Liver (tissue), 9 donors: ENCODE results near the gene EEFSEC. TPM values are rescaled to one million over a fixed set of nuclear protein-coding genes. Genes with fewer than 3 reads are reported as not detected.

Source experiments
- DNase-seq: peaks from one replicate; pipeline ENCODE4 v3.0.0-alpha.2; 2017; ENCODE audit warnings: low spot score
- H3K27ac ChIP-seq, 2 donors: one replicate each; pipeline ENCODE4 v1.7.0; 2013; ENCODE audit warnings: inconsistent platforms in 2 of 2, low read length in 2 of 2, control low read depth in 1 of 2, low read depth in 1 of 2, mild to moderate bottlenecking in 1 of 2
- H3K27me3 ChIP-seq, 4 donors: one replicate each; pipeline versions ENCODE4 v1.6.1 to v1.7.0; 2013; ENCODE audit warnings: low read length in 3 of 4, inconsistent platforms in 1 of 4, mild to moderate bottlenecking in 1 of 4, moderate library complexity in 1 of 4; ENCODE audit not compliant: control insufficient read depth in 4 of 4, insufficient read depth in 4 of 4
- H3K36me3 ChIP-seq, 4 donors: one replicate each; pipeline versions ENCODE4 v1.6.1 to v1.7.0; 2013; ENCODE audit warnings: low read length in 3 of 4, mild to moderate bottlenecking in 3 of 4, low read depth in 1 of 4, moderate library complexity in 1 of 4; ENCODE audit not compliant: control insufficient read depth in 4 of 4, insufficient read depth in 3 of 4
- H3K4me1 ChIP-seq, 4 donors: one replicate each; pipeline versions ENCODE4 v1.6.1 to v1.7.0; 2013; ENCODE audit warnings: low read length in 3 of 4, mild to moderate bottlenecking in 3 of 4, moderate library complexity in 1 of 4; ENCODE audit not compliant: control insufficient read depth in 4 of 4, insufficient read depth in 4 of 4
- H3K4me3 ChIP-seq, 3 donors: one replicate each; pipeline versions ENCODE4 v1.6.1 to v1.7.0; 2013; ENCODE audit warnings: low read length in 3 of 3, control low read depth in 1 of 3, low read depth in 1 of 3, mild to moderate bottlenecking in 1 of 3
- H3K9ac ChIP-seq, 2 donors: one replicate each; pipeline ENCODE4 v1.7.0; 2013; ENCODE audit warnings: low read length in 2 of 2, mild to moderate bottlenecking in 2 of 2, moderate library complexity in 2 of 2, control low read depth in 1 of 2, low read depth in 1 of 2
- H3K9me3 ChIP-seq, 4 donors: one replicate each; pipeline versions ENCODE4 v1.6.1 to v1.7.0; 2013; ENCODE audit warnings: low read length in 3 of 4; ENCODE audit not compliant: control insufficient read depth in 4 of 4
- EGR1 ChIP-seq, 2 donors: IDR thresholded peaks; 2 replicates each; pipeline ENCODE4 v1.6.1; 2016 to 2018; ENCODE audit warnings: antibody characterized with exemption in 2 of 2, low read depth in 2 of 2
- FOXA1 ChIP-seq: IDR thresholded peaks from 2 replicates; pipeline ENCODE4 v1.6.1; 2016; ENCODE audit warnings: antibody characterized with exemption
- FOXA2 ChIP-seq: IDR thresholded peaks from 2 replicates; pipeline ENCODE4 v1.6.1; 2016; ENCODE audit warnings: antibody characterized with exemption
- GABPA ChIP-seq, 2 donors: IDR thresholded peaks in 1 of 2; conservative IDR thresholded peaks in 1 of 2; 2 replicates each; pipeline ENCODE4 v1.6.1; 2016; ENCODE audit warnings: antibody characterized with exemption in 2 of 2, mild to moderate bottlenecking in 1 of 2, moderate library complexity in 1 of 2
- HNF4A ChIP-seq, 2 donors: conservative IDR thresholded peaks; 2 replicates each; pipeline ENCODE4 v1.6.1; 2016; ENCODE audit warnings: antibody characterized with exemption in 2 of 2, mild to moderate bottlenecking in 2 of 2
- HNF4G ChIP-seq: IDR thresholded peaks from 2 replicates; pipeline ENCODE4 v1.6.1; 2016; ENCODE audit warnings: antibody characterized with exemption
- JUND ChIP-seq, 2 donors: IDR thresholded peaks; 2 replicates each; pipeline ENCODE4 v1.6.1; 2016; ENCODE audit warnings: antibody characterized with exemption in 2 of 2
- NR2F2 ChIP-seq: IDR thresholded peaks from 2 replicates; pipeline ENCODE4 v1.6.1; 2016; ENCODE audit warnings: antibody characterized with exemption
- RAD21 ChIP-seq, 2 donors: IDR thresholded peaks; 2 replicates each; pipeline ENCODE4 v1.6.1; 2016; ENCODE audit warnings: antibody characterized with exemption in 2 of 2, mild to moderate bottlenecking in 2 of 2
- RXRA ChIP-seq, 2 donors: IDR thresholded peaks; 2 replicates each; pipeline ENCODE4 v1.6.1; 2017 to 2018; ENCODE audit warnings: antibody characterized with exemption in 2 of 2, mild to moderate bottlenecking in 1 of 2
- SP1 ChIP-seq: IDR thresholded peaks from 2 replicates; pipeline ENCODE4 v1.6.1; 2018; ENCODE audit warnings: antibody characterized with exemption, mild to moderate bottlenecking
- TAF1 ChIP-seq: conservative IDR thresholded peaks from 2 replicates; pipeline ENCODE4 v1.6.1; 2016; ENCODE audit warnings: antibody characterized with exemption, mild to moderate bottlenecking
- YY1 ChIP-seq: IDR thresholded peaks from 2 replicates; pipeline ENCODE4 v1.6.1; 2016; ENCODE audit warnings: antibody characterized with exemption, mild to moderate bottlenecking
- WGBS: extraction: QIAGEN DNeasy Blood & Tissue Kit; methylation state at CpG from one replicate; pipeline ENCODE4 v1.1.7; 2013; 5-methylcytosine and 5-hydroxymethylcytosine counted together
- polyA plus RNA-seq, 2 donors: library from polyadenylated mRNA; stranded (reverse) in 1 of 2; unstranded in 1 of 2; fragments of 200-250 nt in 1 of 2; fragments of >200 nt in 1 of 2; fragmentation: Nextera tagmentation in 1 of 2; extraction: Ambion mirVana in 1 of 2; gene quantifications; one replicate each; pipeline versions ENCODE4 v1.2.1 to v1.2.3, GENCODE V29; 2013 to 2015
- total RNA-seq, 2 donors: library from RNA; depleted of rRNA; stranded (reverse); fragments of >200 nt; gene quantifications; one replicate each; pipeline ENCODE4 v1.2.3, GENCODE V29; 2014
- TF ChIP-seq, protein P1 (sequence below): fragments of 150-350 bp; IDR thresholded peaks from 2 replicates; pipeline ENCODE4 v1.5.1; 2017; ENCODE audit warnings: improper control_type of control experiment, low read depth, low read length; ENCODE audit not compliant: missing input control
- TF ChIP-seq, protein P2 (sequence below): IDR thresholded peaks from 2 replicates; pipeline ENCODE4 v1.6.1; 2016; ENCODE audit warnings: antibody characterized with exemption
- TF ChIP-seq, protein P3 (sequence below): IDR thresholded peaks from 2 replicates; pipeline ENCODE4 v1.6.1; 2016; ENCODE audit warnings: antibody characterized with exemption
- TF ChIP-seq, protein P4 (sequence below): IDR thresholded peaks from 2 replicates; pipeline ENCODE4 v1.6.1; 2016; ENCODE audit warnings: antibody characterized with exemption
- TF ChIP-seq, protein P5 (sequence below): IDR thresholded peaks from 2 replicates; pipeline ENCODE4 v1.6.1; 2016; ENCODE audit warnings: antibody characterized with exemption, mild to moderate bottlenecking
- donor health status: healthy.
- donor health status: healthy.
- donor health status: healthy.
- donor health status: healthy.
- donor health status: healthy.

The EEFSEC gene
- total and polyA plus RNA-seq, 4 donors: 8.4 to 13.1 (median 10.7) TPM

DNA sequence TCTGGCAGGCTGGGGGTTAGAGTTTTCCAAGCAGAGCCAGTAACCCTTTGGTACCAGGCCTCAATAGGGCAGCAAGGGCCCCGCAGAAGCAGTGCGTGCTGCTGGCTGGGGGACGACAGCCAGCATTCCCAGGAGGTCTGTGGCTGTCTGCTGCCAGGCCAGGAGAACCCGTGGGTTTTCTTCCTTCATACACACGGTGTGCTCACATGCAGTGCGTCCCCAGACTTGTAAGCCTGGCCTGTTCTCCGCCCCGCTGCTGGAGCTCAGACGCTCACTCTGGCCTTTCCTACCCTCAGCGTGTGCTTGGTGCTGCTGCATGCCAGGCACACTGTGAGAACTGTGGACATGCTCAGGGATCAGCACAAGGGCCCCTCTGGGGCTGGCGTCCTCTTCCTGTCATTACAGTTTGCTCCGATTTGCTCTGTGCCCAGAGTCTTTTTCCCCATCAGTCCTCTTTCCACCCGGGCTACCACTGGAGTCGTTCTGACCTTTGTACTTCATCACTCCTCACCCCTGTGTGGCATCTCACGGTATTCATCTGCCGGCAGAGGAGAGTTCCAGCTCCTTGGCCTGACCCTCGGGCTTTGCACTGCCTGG lies 163.9 kb downstream of the EEFSEC start:
- H3K27me3 ChIP-seq: no peaks in the 10 kb centered on the region
- no peaks in the 10 kb centered on the region for H3K9me3 ChIP-seq
- H3K27ac ChIP-seq: no peak overlapping the region
- TF ChIP-seq, protein P1, sequence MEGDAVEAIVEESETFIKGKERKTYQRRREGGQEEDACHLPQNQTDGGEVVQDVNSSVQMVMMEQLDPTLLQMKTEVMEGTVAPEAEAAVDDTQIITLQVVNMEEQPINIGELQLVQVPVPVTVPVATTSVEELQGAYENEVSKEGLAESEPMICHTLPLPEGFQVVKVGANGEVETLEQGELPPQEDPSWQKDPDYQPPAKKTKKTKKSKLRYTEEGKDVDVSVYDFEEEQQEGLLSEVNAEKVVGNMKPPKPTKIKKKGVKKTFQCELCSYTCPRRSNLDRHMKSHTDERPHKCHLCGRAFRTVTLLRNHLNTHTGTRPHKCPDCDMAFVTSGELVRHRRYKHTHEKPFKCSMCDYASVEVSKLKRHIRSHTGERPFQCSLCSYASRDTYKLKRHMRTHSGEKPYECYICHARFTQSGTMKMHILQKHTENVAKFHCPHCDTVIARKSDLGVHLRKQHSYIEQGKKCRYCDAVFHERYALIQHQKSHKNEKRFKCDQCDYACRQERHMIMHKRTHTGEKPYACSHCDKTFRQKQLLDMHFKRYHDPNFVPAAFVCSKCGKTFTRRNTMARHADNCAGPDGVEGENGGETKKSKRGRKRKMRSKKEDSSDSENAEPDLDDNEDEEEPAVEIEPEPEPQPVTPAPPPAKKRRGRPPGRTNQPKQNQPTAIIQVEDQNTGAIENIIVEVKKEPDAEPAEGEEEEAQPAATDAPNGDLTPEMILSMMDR: no peak
- no peak for TF ChIP-seq RAD21 (IDR thresholded peaks at IDR 0.05)
- no peak for TF ChIP-seq JUND (IDR thresholded peaks at IDR 0.05)
- H3K9ac ChIP-seq: no peak overlapping the region
- H3K4me3 ChIP-seq: no peak overlapping the region
- H3K36me3 ChIP-seq: no peaks in the 10 kb centered on the region
- WGBS: 90% methylated on average over 17 of the region's 17 CpGs
- DNase-seq: peak; percentile 28
- peaks cover 0 to 10% (median 2%) of the 10 kb centered on the region in 4 donors for H3K4me1 ChIP-seq

DNA sequence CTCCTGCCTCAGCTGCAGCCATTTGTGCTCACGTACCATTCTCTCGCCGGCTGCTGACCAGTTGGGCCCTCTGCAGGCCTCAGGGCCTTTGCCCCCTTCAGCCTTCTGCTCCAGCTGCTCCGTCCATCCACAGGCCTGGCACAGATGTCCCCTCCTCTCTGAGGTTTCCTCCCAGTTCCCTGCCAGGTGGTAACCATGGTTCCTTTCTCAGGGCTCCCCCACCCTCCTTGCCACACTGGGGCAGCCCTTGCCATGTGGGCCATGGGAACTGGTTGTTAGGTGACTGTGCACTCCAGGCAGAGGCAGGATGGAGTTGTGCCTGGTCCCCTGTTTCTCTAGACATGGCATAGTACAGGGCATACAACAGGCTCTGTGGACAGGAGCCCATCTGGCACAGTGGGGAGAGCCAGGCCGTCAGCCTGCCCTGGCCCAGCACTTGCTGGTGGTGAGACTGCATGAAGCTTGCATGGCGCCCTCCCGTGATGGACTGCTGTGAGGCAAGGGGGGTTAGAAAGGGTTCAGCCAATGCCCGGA lies 164.5 kb downstream of the EEFSEC start:
- no peak overlapping the region for H3K9ac ChIP-seq
- H3K4me1 ChIP-seq: peaks cover 0 to 13% (median 4%) of the 10 kb centered on the region in 4 donors
- H3K36me3 ChIP-seq: no peaks in the 10 kb centered on the region
- no peak for DNase-seq
- no peaks in the 10 kb centered on the region for H3K27me3 ChIP-seq
- TF ChIP-seq SP1: no peak
- TF ChIP-seq FOXA2: no peak
- TF ChIP-seq, protein P2, sequence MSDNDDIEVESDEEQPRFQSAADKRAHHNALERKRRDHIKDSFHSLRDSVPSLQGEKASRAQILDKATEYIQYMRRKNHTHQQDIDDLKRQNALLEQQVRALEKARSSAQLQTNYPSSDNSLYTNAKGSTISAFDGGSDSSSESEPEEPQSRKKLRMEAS: no peak
- TF ChIP-seq YY1: no peak
- TF ChIP-seq NR2F2: no peak
- no peak for TF ChIP-seq JUND (IDR thresholded peaks at IDR 0.05)
- no peak for TF ChIP-seq TAF1
- no peak for TF ChIP-seq EGR1 (IDR thresholded peaks at IDR 0.05; ENCODE audit: low read depth in 2 of 2)
- TF ChIP-seq, protein P3, sequence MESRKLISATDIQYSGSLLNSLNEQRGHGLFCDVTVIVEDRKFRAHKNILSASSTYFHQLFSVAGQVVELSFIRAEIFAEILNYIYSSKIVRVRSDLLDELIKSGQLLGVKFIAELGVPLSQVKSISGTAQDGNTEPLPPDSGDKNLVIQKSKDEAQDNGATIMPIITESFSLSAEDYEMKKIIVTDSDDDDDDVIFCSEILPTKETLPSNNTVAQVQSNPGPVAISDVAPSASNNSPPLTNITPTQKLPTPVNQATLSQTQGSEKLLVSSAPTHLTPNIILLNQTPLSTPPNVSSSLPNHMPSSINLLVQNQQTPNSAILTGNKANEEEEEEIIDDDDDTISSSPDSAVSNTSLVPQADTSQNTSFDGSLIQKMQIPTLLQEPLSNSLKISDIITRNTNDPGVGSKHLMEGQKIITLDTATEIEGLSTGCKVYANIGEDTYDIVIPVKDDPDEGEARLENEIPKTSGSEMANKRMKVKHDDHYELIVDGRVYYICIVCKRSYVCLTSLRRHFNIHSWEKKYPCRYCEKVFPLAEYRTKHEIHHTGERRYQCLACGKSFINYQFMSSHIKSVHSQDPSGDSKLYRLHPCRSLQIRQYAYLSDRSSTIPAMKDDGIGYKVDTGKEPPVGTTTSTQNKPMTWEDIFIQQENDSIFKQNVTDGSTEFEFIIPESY: no peak
- TF ChIP-seq, protein P4, sequence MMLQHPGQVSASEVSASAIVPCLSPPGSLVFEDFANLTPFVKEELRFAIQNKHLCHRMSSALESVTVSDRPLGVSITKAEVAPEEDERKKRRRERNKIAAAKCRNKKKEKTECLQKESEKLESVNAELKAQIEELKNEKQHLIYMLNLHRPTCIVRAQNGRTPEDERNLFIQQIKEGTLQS: no peak
- TF ChIP-seq HNF4A (conservative IDR thresholded peaks at IDR 0.05): no peak
- TF ChIP-seq FOXA1: no peak
- TF ChIP-seq, protein P5, sequence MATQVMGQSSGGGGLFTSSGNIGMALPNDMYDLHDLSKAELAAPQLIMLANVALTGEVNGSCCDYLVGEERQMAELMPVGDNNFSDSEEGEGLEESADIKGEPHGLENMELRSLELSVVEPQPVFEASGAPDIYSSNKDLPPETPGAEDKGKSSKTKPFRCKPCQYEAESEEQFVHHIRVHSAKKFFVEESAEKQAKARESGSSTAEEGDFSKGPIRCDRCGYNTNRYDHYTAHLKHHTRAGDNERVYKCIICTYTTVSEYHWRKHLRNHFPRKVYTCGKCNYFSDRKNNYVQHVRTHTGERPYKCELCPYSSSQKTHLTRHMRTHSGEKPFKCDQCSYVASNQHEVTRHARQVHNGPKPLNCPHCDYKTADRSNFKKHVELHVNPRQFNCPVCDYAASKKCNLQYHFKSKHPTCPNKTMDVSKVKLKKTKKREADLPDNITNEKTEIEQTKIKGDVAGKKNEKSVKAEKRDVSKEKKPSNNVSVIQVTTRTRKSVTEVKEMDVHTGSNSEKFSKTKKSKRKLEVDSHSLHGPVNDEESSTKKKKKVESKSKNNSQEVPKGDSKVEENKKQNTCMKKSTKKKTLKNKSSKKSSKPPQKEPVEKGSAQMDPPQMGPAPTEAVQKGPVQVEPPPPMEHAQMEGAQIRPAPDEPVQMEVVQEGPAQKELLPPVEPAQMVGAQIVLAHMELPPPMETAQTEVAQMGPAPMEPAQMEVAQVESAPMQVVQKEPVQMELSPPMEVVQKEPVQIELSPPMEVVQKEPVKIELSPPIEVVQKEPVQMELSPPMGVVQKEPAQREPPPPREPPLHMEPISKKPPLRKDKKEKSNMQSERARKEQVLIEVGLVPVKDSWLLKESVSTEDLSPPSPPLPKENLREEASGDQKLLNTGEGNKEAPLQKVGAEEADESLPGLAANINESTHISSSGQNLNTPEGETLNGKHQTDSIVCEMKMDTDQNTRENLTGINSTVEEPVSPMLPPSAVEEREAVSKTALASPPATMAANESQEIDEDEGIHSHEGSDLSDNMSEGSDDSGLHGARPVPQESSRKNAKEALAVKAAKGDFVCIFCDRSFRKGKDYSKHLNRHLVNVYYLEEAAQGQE: no peak
- TF ChIP-seq GABPA (IDR thresholded peaks at IDR 0.05 in 1 of 2, conservative IDR thresholded peaks at IDR 0.05 in 1 of 2): no peak
- no peak for TF ChIP-seq RAD21 (IDR thresholded peaks at IDR 0.05)
- TF ChIP-seq, protein P1: no peak
- TF ChIP-seq RXRA (IDR thresholded peaks at IDR 0.05): no peak
- TF ChIP-seq HNF4G: no peak
- WGBS: 96% methylated on average over 8 of the region's 8 CpGs
- H3K27ac ChIP-seq: no peak overlapping the region
- no peak overlapping the region for H3K4me3 ChIP-seq
- no peaks in the 10 kb centered on the region for H3K9me3 ChIP-seq
